Ishikawa (cell line): ENCODE data around the gene PSPN.

Source experiments
- CEBPB ChIP-seq: IDR thresholded peaks from 2 replicates; pipeline ENCODE4 v1.6.1; 2012
- CREB1 ChIP-seq: IDR thresholded peaks from 2 replicates; pipeline ENCODE4 v1.6.1; 2012; ENCODE audit warnings: low read depth
- EGR1 ChIP-seq: IDR thresholded peaks from 2 replicates; pipeline ENCODE4 v1.6.1; 2012
- EP300 ChIP-seq: IDR thresholded peaks from 2 replicates; pipeline ENCODE4 v1.6.1; 2012; ENCODE audit warnings: borderline replicate concordance
- FOXM1 ChIP-seq: IDR thresholded peaks from 2 replicates; pipeline ENCODE4 v1.6.1; 2012; ENCODE audit warnings: low read depth, borderline replicate concordance
- MAX ChIP-seq: IDR thresholded peaks from 2 replicates; pipeline ENCODE4 v1.6.1; 2012
- NFIC ChIP-seq: IDR thresholded peaks from 2 replicates; pipeline ENCODE4 v1.6.1; 2012
- RAD21 ChIP-seq: IDR thresholded peaks from 2 replicates; pipeline ENCODE4 v1.6.1; 2012; ENCODE audit warnings: low read depth
- REST ChIP-seq: IDR thresholded peaks from 2 replicates; pipeline ENCODE4 v1.6.1; 2012; ENCODE audit warnings: low read depth, mild to moderate bottlenecking
- TAF1 ChIP-seq: IDR thresholded peaks from 2 replicates; pipeline ENCODE4 v1.6.1; 2012; ENCODE audit warnings: low read depth, mild to moderate bottlenecking
- TCF12 ChIP-seq: IDR thresholded peaks from 2 replicates; pipeline ENCODE4 v1.6.1; 2012; ENCODE audit warnings: low read depth
- TEAD4 ChIP-seq: IDR thresholded peaks from 2 replicates; pipeline ENCODE4 v1.6.1; 2012
- USF1 ChIP-seq: IDR thresholded peaks from 2 replicates; pipeline ENCODE4 v1.6.1; 2012
- YY1 ChIP-seq: IDR thresholded peaks from 2 replicates; pipeline ENCODE4 v1.6.1; 2012; ENCODE audit warnings: low read depth
- ZBTB7A ChIP-seq: IDR thresholded peaks from 2 replicates; pipeline ENCODE4 v1.6.1; 2012; ENCODE audit warnings: low read depth

The PSPN gene

DNA sequence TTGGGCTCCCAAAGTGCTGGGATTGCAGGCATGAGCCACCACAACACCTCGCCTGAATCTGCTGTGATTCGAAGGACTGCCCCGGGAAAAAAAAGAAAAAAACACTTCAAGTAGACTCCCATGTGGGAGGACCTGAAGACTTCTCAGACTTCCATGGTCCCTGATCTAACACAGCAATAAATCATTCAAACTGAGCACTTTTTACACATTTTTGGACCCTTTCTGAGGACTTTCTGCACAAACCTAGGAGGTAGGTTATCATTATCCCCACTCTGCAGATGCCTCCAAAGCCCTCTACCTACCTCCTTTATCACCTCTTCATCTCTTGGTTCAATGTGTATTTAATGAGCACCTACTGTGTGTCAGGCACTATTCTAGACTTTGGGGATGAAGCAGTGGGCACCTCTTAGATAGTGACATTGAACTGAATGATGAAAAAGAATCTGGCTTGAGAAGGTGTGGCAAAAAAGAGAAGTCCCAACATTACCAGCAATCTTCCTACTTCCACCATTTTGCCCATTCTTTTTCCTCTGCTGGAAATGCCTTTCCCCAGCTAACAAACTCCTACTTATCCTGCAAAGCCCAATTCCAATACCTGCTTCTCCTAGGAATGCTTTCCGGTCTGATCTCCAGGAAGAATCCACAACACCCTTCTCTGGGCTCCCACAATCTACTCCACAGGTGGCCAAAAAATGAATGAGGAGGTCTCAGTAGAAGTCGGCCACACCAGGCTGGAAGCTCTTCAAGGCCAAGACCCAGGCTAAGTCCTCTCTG is 16.0 kb downstream of the PSPN start:
- TF ChIP-seq TEAD4 (no peak), YY1 (no peak), USF1 (no peak), MAX (no peak), CREB1 (no peak)

DNA sequence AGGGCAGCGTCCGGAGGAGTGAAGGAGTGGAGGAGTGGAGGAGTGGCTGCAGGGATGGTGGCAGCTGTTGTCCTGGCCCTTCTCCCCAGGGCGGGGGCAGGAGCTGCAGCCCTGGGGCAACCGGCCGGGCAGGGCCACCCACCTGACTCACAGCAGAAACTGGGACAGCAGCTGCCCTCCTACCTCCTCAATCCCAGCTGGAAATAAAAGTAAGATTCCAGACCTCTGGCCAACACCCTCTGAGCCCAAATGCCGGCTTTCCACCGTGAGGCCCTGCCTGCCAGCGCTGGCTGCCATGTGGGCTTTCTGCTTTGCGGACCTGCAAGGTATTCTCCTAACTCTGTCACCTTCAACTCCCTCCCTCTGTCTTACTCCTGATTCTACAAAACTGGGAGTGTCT is 17.7 kb downstream of the PSPN start:
- TF ChIP-seq ZBTB7A (no peak), NFIC (no peak), EP300 (no peak), TCF12 (no peak), YY1 (no peak), RAD21 (no peak), EGR1 (no peak), REST (no peak)

DNA sequence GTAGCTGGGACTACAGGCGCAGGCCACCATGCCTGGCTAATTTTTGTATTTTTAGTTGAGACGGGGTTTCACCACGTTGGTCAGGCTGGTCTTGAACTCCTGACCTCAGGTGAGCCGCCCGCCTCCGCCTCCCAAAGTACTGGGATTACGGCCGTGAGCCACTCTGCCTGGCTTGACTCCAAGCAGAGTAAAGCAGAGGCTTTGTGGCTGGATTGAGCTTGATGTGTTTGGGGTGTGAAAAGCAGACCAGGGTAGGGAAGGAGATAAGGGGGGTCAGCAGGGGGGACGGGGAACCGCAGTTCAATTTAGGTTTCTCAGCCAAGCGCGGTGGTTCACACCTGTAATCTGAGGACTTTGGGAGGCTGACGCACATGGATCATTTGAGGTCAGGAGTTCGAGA is 18.6 kb downstream of the PSPN start:
- TF ChIP-seq USF1 (no peak), MAX (no peak), EGR1 (no peak), NFIC (no peak), TCF12 (no peak), EP300 (no peak), YY1 (no peak), FOXM1 (no peak), TEAD4 (no peak), CREB1 (no peak), ZBTB7A (no peak), TAF1 (no peak), CEBPB (no peak), REST (no peak), RAD21 (no peak)

DNA sequence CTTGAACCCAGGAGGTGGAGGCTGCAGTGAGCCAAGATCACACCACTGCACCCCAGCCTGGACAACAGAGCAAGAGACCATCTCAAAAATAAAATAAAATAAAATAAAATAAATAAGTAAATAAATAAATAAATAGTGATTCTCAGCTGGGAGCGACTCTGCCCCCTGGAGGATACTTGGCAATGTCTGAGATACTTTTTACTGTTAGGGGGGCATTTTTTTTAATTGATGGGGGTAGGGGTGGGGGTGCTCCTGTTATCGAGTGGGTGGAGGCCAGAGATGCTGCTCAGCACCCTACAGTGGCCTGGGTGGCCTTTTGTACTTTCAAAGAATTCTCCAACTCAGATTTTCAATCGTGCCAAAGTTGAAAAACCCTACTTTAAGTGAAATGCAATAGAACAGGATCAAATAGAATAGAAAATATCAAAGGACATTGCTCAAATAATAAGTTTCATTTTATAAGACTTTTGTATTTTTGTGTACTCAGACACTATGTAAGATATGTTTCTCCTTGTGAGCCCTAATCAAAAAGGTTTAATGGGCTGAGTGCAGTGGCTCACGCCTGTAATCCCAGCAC is 21.5 kb downstream of the PSPN start:
- TF ChIP-seq FOXM1 (no peak), NFIC (no peak), RAD21 (peak; percentile 35; the same call in 1 of the 2 replicates), EP300 (no peak), MAX (no peak), CEBPB (no peak), USF1 (no peak)

DNA sequence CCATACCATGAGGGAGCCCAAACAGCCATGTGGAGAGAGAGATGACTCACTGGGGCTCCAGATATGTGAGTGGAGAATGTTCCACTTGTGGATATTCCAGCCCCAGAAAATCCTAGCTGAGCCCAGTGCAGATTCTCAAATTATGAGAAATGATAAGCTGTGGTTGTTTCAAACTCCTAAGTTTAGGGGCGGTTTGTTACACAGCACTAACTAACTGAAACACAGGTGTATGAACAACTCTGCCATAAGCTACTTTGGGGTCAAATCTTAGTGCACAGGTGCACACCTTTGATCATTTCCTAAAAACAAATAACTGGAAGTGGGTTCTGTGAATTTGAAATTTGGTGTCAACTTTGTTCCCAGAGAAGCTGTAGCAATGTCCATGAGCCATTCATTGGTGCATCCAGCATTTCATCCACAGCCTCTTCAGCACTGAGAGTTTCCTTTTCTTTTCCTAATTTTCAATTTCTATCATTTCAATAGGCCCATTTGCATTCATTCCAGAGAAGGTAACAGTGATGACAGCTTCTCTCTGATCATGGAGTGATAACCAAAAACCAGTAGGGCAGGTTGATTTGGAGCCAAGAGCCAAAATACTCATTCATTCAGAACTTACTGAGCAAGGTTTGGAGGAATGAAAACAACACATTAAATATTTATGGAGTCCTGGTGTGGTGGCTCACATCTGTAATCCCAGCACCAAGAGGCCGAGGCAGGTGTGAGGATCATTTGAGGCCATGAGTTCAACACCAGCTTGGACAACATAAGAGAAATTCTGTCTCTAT is 23.2 kb downstream of the PSPN start:
- no peak for TF ChIP-seq FOXM1
- TF ChIP-seq EP300: no peak
- TF ChIP-seq RAD21: no peak
- TF ChIP-seq EGR1: no peak
- TF ChIP-seq TAF1: no peak
- TF ChIP-seq NFIC: no peak
- no peak for TF ChIP-seq ZBTB7A
- TF ChIP-seq YY1: no peak
- TF ChIP-seq CREB1: no peak
- no peak for TF ChIP-seq CEBPB
